Smooth muscle cell (in vitro differentiated cells): ENCODE measurements around the gene TLL2. TPM values are rescaled to one million over a fixed set of nuclear protein-coding genes. Genes with fewer than 3 reads are reported as not detected.

Experiments used
- DNase-seq: peaks from one replicate; lab custom pipeline; 2025; ENCODE audit not compliant: unreplicated experiment; lab: John Stamatoyannopoulos, UW
- H2AFZ ChIP-seq: fragments of 200-600 bp; sonication (generic); 2 replicates; pipeline ENCODE4 v1.6.0; 2016; ENCODE audit warnings: antibody characterized with exemption, low read depth, mild to moderate bottlenecking
- H3F3A ChIP-seq: fragments of 200-600 bp; sonication (generic); 2 replicates; pipeline ENCODE4 v1.6.0; 2017; ENCODE audit warnings: antibody characterized with exemption, low read depth
- H3K27ac ChIP-seq: fragments of 200-600 bp; sonication (generic); 2 replicates; pipeline ENCODE4 v1.5.1; 2016; ENCODE audit warnings: low read depth, mild to moderate bottlenecking
- H3K27me3 ChIP-seq: fragments of 200-600 bp; sonication (generic); 2 replicates; pipeline ENCODE4 v1.6.1; 2016; ENCODE audit warnings: low read depth, mild to moderate bottlenecking
- H3K36me3 ChIP-seq: fragments of 200-600 bp; sonication (generic); 2 replicates; pipeline ENCODE4 v1.5.1; 2016; ENCODE audit warnings: low read depth
- H3K4me1 ChIP-seq: fragments of 200-600 bp; sonication (generic); 2 replicates; pipeline ENCODE4 v1.5.1; 2016; ENCODE audit warnings: low read depth
- H3K4me2 ChIP-seq: fragments of 200-600 bp; sonication (generic); 2 replicates; pipeline ENCODE4 v1.6.0; 2016; ENCODE audit warnings: mild to moderate bottlenecking
- H3K4me3 ChIP-seq: fragments of 200-600 bp; sonication (generic); 2 replicates; pipeline ENCODE4 v1.5.1; 2016; ENCODE audit warnings: mild to moderate bottlenecking
- H3K79me2 ChIP-seq: fragments of 200-600 bp; sonication (generic); 2 replicates; pipeline ENCODE4 v1.6.0; 2016; ENCODE audit warnings: low read depth, mild to moderate bottlenecking
- H3K9ac ChIP-seq: fragments of 200-600 bp; sonication (generic); 2 replicates; pipeline ENCODE4 v1.6.0; 2016; ENCODE audit warnings: low read depth
- H3K9me3 ChIP-seq: fragments of 200-600 bp; sonication (generic); replicated peaks from 2 replicates; pipeline ENCODE4 v1.5.1; 2016; ENCODE audit warnings: low read depth
- H4K20me1 ChIP-seq: fragments of 200-600 bp; sonication (generic); 2 replicates; pipeline ENCODE4 v1.6.0; 2016; ENCODE audit warnings: low read depth
- CTCF ChIP-seq: fragments of 200-600 bp; sonication (generic); IDR thresholded peaks from 2 replicates; pipeline ENCODE4 v1.5.1; 2017; ENCODE audit warnings: borderline replicate concordance, mild to moderate bottlenecking, antibody characterized with exemption; ENCODE audit not compliant: insufficient read depth, poor library complexity, severe bottlenecking
- WGBS: methylation state at CpG from one replicate; pipeline ENCODE4 v1.1.7; 2016; ENCODE audit warnings: low lambda C conversion rate; 5-methylcytosine and 5-hydroxymethylcytosine counted together
- polyA plus RNA-seq: library from polyadenylated mRNA; unstranded; fragments of >200 nt; fragmentation: Nextera tagmentation; extraction: Ambion mirVana; gene quantifications from 2 replicates; pipeline ENCODE4 v1.2.1, GENCODE V29; 2016
- total RNA-seq: library from RNA; depleted of rRNA; stranded (reverse); fragments of >200 nt; gene quantifications from 2 replicates; pipeline ENCODE4 v1.2.3, GENCODE V29; 2014

The TLL2 gene
- total and polyA plus RNA-seq, 2 experiments from 2014 or later = 0.18 TPM; not detected in 1

- Histone ChIP-seq H3K27me3 (peaks cover 4% of the 10 kb centered on the region), H3K4me3 (no peak overlapping the region), H3K9ac (no peak overlapping the region), H3K36me3 (no peaks in the 10 kb centered on the region), H2AFZ (no peak overlapping the region), H4K20me1 (no peaks in the 10 kb centered on the region), H3K4me1 (peaks cover 12% of the 10 kb centered on the region), H3K79me2 (no peaks in the 10 kb centered on the region), H3K4me2 (no peak overlapping the region), H3K27ac (no peak overlapping the region), H3K9me3 (no peaks in the 10 kb centered on the region), H3F3A (no peaks in the 10 kb centered on the region)
- 94% methylated on average over 15 of the region's 15 CpGs for WGBS
- no peak for DNase-seq
- no peak for TF ChIP-seq CTCF
Measured at GRCh38 chr10:96448021-96448457, 65.7 kb downstream of the TLL2 start.

- WGBS = 69% methylated on average over 10 of the region's 10 CpGs
- no peak overlapping the region for H3K4me2 ChIP-seq
Measured at GRCh38 chr10:96446966-96447596, 66.6 kb downstream of the TLL2 start.

DNA sequence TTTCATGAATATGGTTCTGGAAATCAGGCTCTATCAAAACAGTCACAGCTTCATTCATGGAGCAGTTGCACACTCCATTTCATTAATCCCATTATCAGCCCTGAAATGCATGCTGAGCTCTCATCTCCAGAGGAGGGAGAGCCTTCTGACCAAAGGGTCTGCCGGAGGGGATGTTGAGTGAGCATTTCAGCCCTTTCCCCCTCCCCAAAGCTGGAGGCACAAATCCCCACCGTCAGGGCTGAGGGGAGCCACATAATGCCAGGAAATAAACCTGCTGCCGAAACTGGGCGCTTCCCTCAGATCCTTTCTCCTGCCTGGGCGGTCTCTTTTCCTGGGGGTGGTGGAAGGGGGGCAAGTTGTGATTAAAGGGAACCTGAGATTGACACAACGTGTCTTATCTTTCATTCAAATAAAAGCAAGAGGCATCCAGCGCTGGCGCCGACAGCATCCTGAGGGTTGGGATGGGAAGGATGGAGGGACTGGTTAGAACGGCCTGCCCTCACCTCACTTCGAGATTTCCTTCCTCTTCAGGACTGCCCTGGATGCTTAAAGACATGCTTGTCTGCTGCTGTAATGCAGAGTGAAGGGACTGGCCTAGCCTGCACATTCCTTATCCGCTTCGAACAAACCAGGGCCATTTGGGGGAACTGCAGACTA, 71.6 kb downstream of the TLL2 start:
- no peak overlapping the region for H3K9ac ChIP-seq
- no peak for DNase-seq
- 74% methylated on average over 13 of the region's 13 CpGs for WGBS

More at GRCh38 chr10:96446966-96447596, 66.6 kb downstream of the TLL2 start:
- Histone ChIP-seq H3K27ac (no peak overlapping the region), H4K20me1 (no peaks in the 10 kb centered on the region), H3K79me2 (no peaks in the 10 kb centered on the region), H3K36me3 (no peaks in the 10 kb centered on the region), H3F3A (no peaks in the 10 kb centered on the region), H3K4me3 (no peak overlapping the region), H3K4me1 (peaks cover 18% of the 10 kb centered on the region), H3K27me3 (peaks cover 4% of the 10 kb centered on the region), H3K9me3 (no peaks in the 10 kb centered on the region), H3K9ac (no peak overlapping the region), H2AFZ (no peak overlapping the region)
- TF ChIP-seq CTCF = no peak
- DNase-seq = no peak

More for the DNA sequence above, 71.6 kb downstream of the TLL2 start:
- peaks cover 7% of the 10 kb centered on the region for H3K27me3 ChIP-seq
- H3F3A ChIP-seq = no peaks in the 10 kb centered on the region
- H3K9me3 ChIP-seq = no peaks in the 10 kb centered on the region
- H2AFZ ChIP-seq = no peak overlapping the region
- no peaks in the 10 kb centered on the region for H3K79me2 ChIP-seq
- no peak overlapping the region for H3K4me2 ChIP-seq
- H3K4me3 ChIP-seq = no peak overlapping the region
- H3K36me3 ChIP-seq = no peaks in the 10 kb centered on the region
- H3K4me1 ChIP-seq = peaks cover 13% of the 10 kb centered on the region
- TF ChIP-seq CTCF = no peak
- H4K20me1 ChIP-seq = no peaks in the 10 kb centered on the region
- no peak overlapping the region for H3K27ac ChIP-seq
